IMR-90 (cell line): ENCODE data around the gene RBM5. TPM values are rescaled to one million over a fixed set of nuclear protein-coding genes. Genes with fewer than 3 reads are reported as not detected.

Source experiments
- ATAC-seq: fragments of 200-7000 bp; cut with Tn5 transposase; 2 replicates; pipeline ENCODE4 v1.9.1; 2020; ENCODE audit warnings: low read depth, mild to moderate bottlenecking, moderate library complexity
- BruUV-seq: library from RNA; stranded (reverse); fragments of 400-500 nt; replicated peaks from 2 replicates; lab custom pipeline; 2021; lab: Mats Ljungman, UMichigan
- CTCF ChIA-PET: fragments of 300-600 bp; formaldehyde crosslinking; extraction: SDS; loops from one replicate; lab custom pipeline; 2021; ENCODE audit warnings: antibody characterized with exemption; lab: Yijun Ruan, JAX
- POLR2A ChIA-PET: fragments of 300-600 bp; sonication (Branson Sonifier 250); formaldehyde crosslinking; loops from one replicate; lab custom pipeline; 2022; ENCODE audit warnings: antibody characterized with exemption; ENCODE audit not compliant: unreplicated experiment; lab: Charles Lee
- DNase-seq: peaks from one replicate; pipeline ENCODE4 v3.0.0; 2013
- H2AFZ ChIP-seq: replicated peaks from 2 replicates; pipeline ENCODE3; 2013; ENCODE audit warnings: low read length, mild to moderate bottlenecking; ENCODE audit not compliant: poor library complexity
- H2AK5ac ChIP-seq: 2 replicates; pipeline ENCODE4 v1.6.1; 2013; ENCODE audit warnings: low read depth, low read length, inconsistent platforms
- H2AK9ac ChIP-seq: replicated peaks from 2 replicates; pipeline ENCODE3; 2013; ENCODE audit warnings: mild to moderate bottlenecking, low read depth, low read length, moderate library complexity; ENCODE audit not compliant: poor library complexity
- H2BK120ac ChIP-seq: 2 replicates; pipeline ENCODE4 v1.6.1; 2013; ENCODE audit warnings: low read depth, low read length, inconsistent platforms
- H2BK15ac ChIP-seq: 3 replicates; pipeline ENCODE4 v1.6.1; 2013; ENCODE audit warnings: low read depth, low read length, inconsistent platforms
- H2BK20ac ChIP-seq: 2 replicates; pipeline ENCODE4 v1.6.1; 2013; ENCODE audit warnings: low read depth, mild to moderate bottlenecking, inconsistent platforms, low read length, moderate library complexity
- H2BK5ac ChIP-seq: 2 replicates; pipeline ENCODE4 v1.6.1; 2013; ENCODE audit warnings: mild to moderate bottlenecking, low read depth, low read length, inconsistent platforms; ENCODE audit not compliant: poor library complexity, severe bottlenecking
- H3K14ac ChIP-seq: replicated peaks from 2 replicates; pipeline ENCODE4 v1.6.1; 2013; ENCODE audit warnings: low read depth, low read length, inconsistent platforms
- H3K18ac ChIP-seq: 2 replicates; pipeline ENCODE4 v1.6.1; 2013; ENCODE audit warnings: low read depth, low read length, control low read depth
- H3K23ac ChIP-seq: 2 replicates; pipeline ENCODE4 v1.6.1; 2013; ENCODE audit warnings: low read depth, low read length, inconsistent platforms
- H3K27ac ChIP-seq: 2 replicates; pipeline ENCODE4 v1.5.1; 2013; ENCODE audit warnings: mild to moderate bottlenecking, control low read depth, low read length; ENCODE audit not compliant: insufficient read depth
- H3K27me3 ChIP-seq: 2 replicates; pipeline ENCODE4 v1.6.1; 2013; ENCODE audit warnings: low read length; ENCODE audit not compliant: control insufficient read depth, insufficient read depth
- H3K36me3 ChIP-seq: 2 replicates; pipeline ENCODE4 v1.6.1; 2013; ENCODE audit warnings: low read length, mixed read lengths; ENCODE audit not compliant: control insufficient read depth, insufficient read depth
- H3K4ac ChIP-seq: 2 replicates; pipeline ENCODE4 v1.6.1; 2013; ENCODE audit warnings: low read depth, low read length, inconsistent platforms
- H3K4me1 ChIP-seq: 2 replicates; pipeline ENCODE4 v1.6.1; 2013; ENCODE audit warnings: low read length, mixed read lengths; ENCODE audit not compliant: control insufficient read depth, insufficient read depth
- H3K4me2 ChIP-seq: 2 replicates; pipeline ENCODE4 v1.6.1; 2013; ENCODE audit warnings: low read depth, mild to moderate bottlenecking, control low read depth, low read length, moderate library complexity
- H3K4me3 ChIP-seq: 2 replicates; pipeline ENCODE4 v1.5.1; 2013; ENCODE audit warnings: low read depth, mild to moderate bottlenecking, control low read depth, low read length, moderate library complexity; ENCODE audit not compliant: insufficient read depth
- H3K56ac ChIP-seq: 2 replicates; pipeline ENCODE4 v1.6.1; 2013; ENCODE audit warnings: low read length, inconsistent platforms; ENCODE audit not compliant: insufficient read depth; ENCODE audit errors: extremely low read depth
- H3K79me1 ChIP-seq, 2 experiments: 2 replicates each; pipeline ENCODE4 v1.6.1; 2013; ENCODE audit warnings: low read length in 2 of 2, inconsistent platforms in 1 of 2, low read depth in 1 of 2
- H3K9ac ChIP-seq: 2 replicates; pipeline ENCODE4 v1.6.1; 2013; ENCODE audit warnings: low read depth, low read length, control low read depth
- H3K9me1 ChIP-seq: 2 replicates; pipeline ENCODE4 v1.6.1; 2013; ENCODE audit warnings: low read length, inconsistent platforms; ENCODE audit not compliant: insufficient read depth
- H3K9me3 ChIP-seq: 2 replicates; pipeline ENCODE4 v1.6.1; 2013; ENCODE audit warnings: low read length; ENCODE audit not compliant: control insufficient read depth, insufficient read depth
- H4K20me1 ChIP-seq: 2 replicates; pipeline ENCODE4 v1.6.1; 2013; ENCODE audit warnings: low read length, inconsistent platforms; ENCODE audit not compliant: insufficient read depth
- H4K5ac ChIP-seq: 2 replicates; pipeline ENCODE4 v1.6.1; 2013; ENCODE audit warnings: mild to moderate bottlenecking, low read depth, low read length, control low read depth
- H4K8ac ChIP-seq, 2 experiments: 2 replicates each; pipeline ENCODE4 v1.6.1; 2013; ENCODE audit warnings: low read depth in 2 of 2, low read length in 2 of 2, control low read depth in 1 of 2, inconsistent platforms in 1 of 2
- H4K91ac ChIP-seq: 2 replicates; pipeline ENCODE4 v1.6.1; 2013; ENCODE audit warnings: low read depth, low read length, inconsistent platforms; ENCODE audit not compliant: insufficient read depth
- BHLHE40 ChIP-seq: fragments of 150-350 bp; IDR thresholded peaks from 2 replicates; pipeline ENCODE4 v1.6.1; 2016; ENCODE audit warnings: mild to moderate bottlenecking, low read depth, low read length
- CEBPB ChIP-seq: IDR thresholded peaks from 2 replicates; pipeline ENCODE4 v1.6.1; 2012; ENCODE audit warnings: low read depth, low read length, improper control_type of control experiment
- FOS ChIP-seq: fragments of 150-350 bp; IDR thresholded peaks from 2 replicates; pipeline ENCODE4 v1.6.1; 2016; ENCODE audit warnings: low read depth, low read length
- MAZ ChIP-seq: IDR thresholded peaks from 2 replicates; pipeline ENCODE4 v1.6.1; 2012; ENCODE audit warnings: low read depth, mild to moderate bottlenecking, low read length, improper control_type of control experiment, moderate library complexity, borderline replicate concordance
- MXI1 ChIP-seq: IDR thresholded peaks from 2 replicates; pipeline ENCODE4 v1.6.1; 2012; ENCODE audit warnings: low read depth, mild to moderate bottlenecking, low read length, moderate library complexity, borderline replicate concordance
- NFE2L2 ChIP-seq: fragments of 150-350 bp; IDR thresholded peaks from 2 replicates; pipeline ENCODE4 v1.6.1; 2016; ENCODE audit warnings: low read depth, mild to moderate bottlenecking, low read length
- POLR2A ChIP-seq: IDR thresholded peaks from 2 replicates; pipeline ENCODE4 v1.6.1; 2012; ENCODE audit warnings: mild to moderate bottlenecking, low read depth, low read length
- RAD21 ChIP-seq: IDR thresholded peaks from 2 replicates; pipeline ENCODE4 v1.6.1; 2012; ENCODE audit warnings: low read length, improper control_type of control experiment
- RCOR1 ChIP-seq: IDR thresholded peaks from 2 replicates; pipeline ENCODE4 v1.6.1; 2012; ENCODE audit warnings: mild to moderate bottlenecking, low read length, improper control_type of control experiment; ENCODE audit not compliant: insufficient replicate concordance
- RFX5 ChIP-seq: IDR thresholded peaks from 2 replicates; pipeline ENCODE4 v1.8.0; 2012; ENCODE audit warnings: low read depth, mild to moderate bottlenecking, low read length, moderate library complexity
- USF2 ChIP-seq: fragments of 150-350 bp; IDR thresholded peaks from 2 replicates; pipeline ENCODE4 v1.6.1; 2017; ENCODE audit warnings: mild to moderate bottlenecking, antibody characterized with exemption, low read length, low read depth
- WGBS, 2 experiments: methylation state at CpG; one replicate each; pipeline versions ENCODE4 v1.1.5 to v1.1.7; 2013; ENCODE audit warnings: missing lambda C conversion rate in 2 of 2; ENCODE audit not compliant: insufficient read length in 1 of 2; ENCODE audit errors: extremely low coverage in 2 of 2; 5-methylcytosine and 5-hydroxymethylcytosine counted together
- dilution Hi-C: fragments of 300-500 bp; cut with HindIII; formaldehyde crosslinking; loops from one replicate; pipeline ENCODE4 v1.14.3; 2018; ENCODE audit warnings: low sequenced_read_pairs; ENCODE audit not compliant: unreplicated experiment
- in situ Hi-C: fragments of 300-500 bp; cut with MboI; formaldehyde crosslinking; loops from 3 replicates; pipeline ENCODE4 v1.14.3; 2019; ENCODE audit warnings: low sequenced_read_pairs, inconsistent platforms, mixed read lengths
- intact Hi-C: fragments of 100-400 bp; cut with micrococcal nuclease; formaldehyde crosslinking; loops from 2 replicates; pipeline ENCODE4 v1.10.0; 2022
- polyA plus RNA-seq, 3 experiments: library from polyadenylated mRNA; depleted of rRNA; stranded (reverse); fragments of >200 nt; gene quantifications; 2 replicates each; pipeline ENCODE4 v1.2.3, GENCODE V29; 2012; ENCODE audit warnings: low replicate concordance in 1 of 3
- total RNA-seq: library from RNA; depleted of rRNA; stranded (reverse); fragments of >200 nt; gene quantifications from 2 replicates; pipeline ENCODE4 v1.2.3, GENCODE V29; 2012

RBM5 gene
- total and polyA plus RNA-seq, 2 of the 4 experiments (the other 2 are of a cell fraction), result 121 to 155 TPM

- H3K56ac ChIP-seq, result no peak overlapping the region
- H4K5ac ChIP-seq, result no peak overlapping the region
- H3K36me3 ChIP-seq, result peaks cover 14% of the 10 kb centered on the region
- H3K14ac ChIP-seq, result no peak overlapping the region
- no peak overlapping the region for H2BK5ac ChIP-seq
- no TSS peak for BruUV-seq
- H3K4me3 ChIP-seq, result no peak overlapping the region
- no peak overlapping the region for H2AFZ ChIP-seq
- H3K4me2 ChIP-seq, result no peak overlapping the region
- no peak overlapping the region for H2BK120ac ChIP-seq
- H3K27me3 ChIP-seq, result no peaks in the 10 kb centered on the region
- H2AK5ac ChIP-seq, result no peak overlapping the region
- no peak overlapping the region for H2BK20ac ChIP-seq
- intact Hi-C loops (no loop called here), in situ Hi-C loops (no loop called here), dilution Hi-C loops (no loop called here)
- H3K9me3 ChIP-seq, result no peaks in the 10 kb centered on the region
- no peak overlapping the region for H3K18ac ChIP-seq
- peaks cover 4% of the 10 kb centered on the region; the same call in 1 of the 2 replicates for H3K9me1 ChIP-seq
- H2BK15ac ChIP-seq, result no peak overlapping the region
- peaks cover 7% of the 10 kb centered on the region for H3K4me1 ChIP-seq
- H4K20me1 ChIP-seq, result no peaks in the 10 kb centered on the region
- no peak overlapping the region for H4K91ac ChIP-seq
- H4K8ac ChIP-seq, result no peak overlapping the region
- no peak overlapping the region for H3K4ac ChIP-seq
- TF ChIP-seq RCOR1, result no peak
- no peak for TF ChIP-seq BHLHE40
- TF ChIP-seq FOS, result no peak
- TF ChIP-seq RAD21, result no peak
- TF ChIP-seq NFE2L2, result no peak
- TF ChIP-seq RFX5, result no peak
- no peak for TF ChIP-seq USF2
- no peak for TF ChIP-seq MAZ
- no peak for TF ChIP-seq POLR2A
- TF ChIP-seq CEBPB, result no peak
- TF ChIP-seq MXI1, result no peak
- no peak for DNase-seq
- peaks cover 24 to 45% of the 10 kb centered on the region in 2 experiments; a peak in 3 of 4 replicates for H3K79me1 ChIP-seq
- H3K9ac ChIP-seq, result no peak overlapping the region
- H3K23ac ChIP-seq, result no peak overlapping the region
- ATAC-seq, result no peak
- ChIA-PET POLR2A (no interaction called here), CTCF (no interaction called here)
- no peak overlapping the region for H3K27ac ChIP-seq
- H2AK9ac ChIP-seq, result no peak overlapping the region
- WGBS, 2 experiments, result no CpG with 5 or more reads among the region's 4 CpGs
These were observed 41.3 kb upstream of the RBM5 start for GRCh38 chr3:50047426-50047825.
